Endothelial cell of umbilical vein (primary cell): ENCODE results near the gene CFAP43.

Experiments used
- EZH2 ChIP-seq: IDR thresholded peaks from 2 replicates; pipeline ENCODE4 v1.6.1; 2012; ENCODE audit warnings: borderline replicate concordance, low read depth, mild to moderate bottlenecking, moderate library complexity, low read length, inconsistent platforms; ENCODE audit not compliant: severe bottlenecking
- MYC ChIP-seq: IDR thresholded peaks from one replicate; pipeline ENCODE4 v1.6.1; 2011; ENCODE audit warnings: mild to moderate bottlenecking, low read depth, low read length
- POLR2A ChIP-seq: IDR thresholded peaks from 2 replicates; pipeline ENCODE4 v1.6.1; 2012; ENCODE audit warnings: low read depth, mild to moderate bottlenecking, control low read depth, low read length
- POLR2AphosphoS5 ChIP-seq: IDR thresholded peaks from 2 replicates; pipeline ENCODE4 v1.6.1; 2012; ENCODE audit warnings: low read depth, mild to moderate bottlenecking, control low read depth, low read length, moderate library complexity; ENCODE audit not compliant: insufficient read depth
- TF ChIP-seq, protein P1 (sequence below), 2 donors: IDR thresholded peaks; 1 replicate in 1 of 2; 2 replicates in 1 of 2; pipeline ENCODE4 v1.5.1; 2011; ENCODE audit warnings: low read length in 2 of 2, mild to moderate bottlenecking in 2 of 2, moderate library complexity in 2 of 2, control low read depth in 1 of 2, inconsistent platforms in 1 of 2, low read depth in 1 of 2; ENCODE audit not compliant: insufficient read depth in 1 of 2; ENCODE audit errors: extremely low read depth in 1 of 2

DNA sequence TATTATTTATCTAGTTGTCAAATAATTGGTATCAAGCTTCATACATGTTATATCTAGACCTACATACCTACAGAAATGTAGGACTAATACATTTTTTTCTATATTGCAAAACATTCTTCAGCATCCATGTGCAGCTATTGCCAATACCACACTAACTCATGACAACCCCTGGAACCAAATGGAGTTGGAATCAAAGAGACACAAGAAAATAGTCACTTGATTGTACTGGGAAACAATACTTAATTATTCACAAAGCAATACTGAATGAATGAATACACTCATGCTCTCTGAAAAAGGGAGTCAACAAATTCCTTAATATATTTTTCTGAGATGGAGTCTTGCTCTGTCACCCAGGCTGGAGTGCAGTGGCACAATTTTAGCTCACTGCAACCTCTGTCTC is 10.4 kb upstream of the CFAP43 start:
- TF ChIP-seq POLR2AphosphoS5 (no peak), POLR2A (no peak), EZH2 (no peak), MYC (no peak)
- TF ChIP-seq, protein P1, sequence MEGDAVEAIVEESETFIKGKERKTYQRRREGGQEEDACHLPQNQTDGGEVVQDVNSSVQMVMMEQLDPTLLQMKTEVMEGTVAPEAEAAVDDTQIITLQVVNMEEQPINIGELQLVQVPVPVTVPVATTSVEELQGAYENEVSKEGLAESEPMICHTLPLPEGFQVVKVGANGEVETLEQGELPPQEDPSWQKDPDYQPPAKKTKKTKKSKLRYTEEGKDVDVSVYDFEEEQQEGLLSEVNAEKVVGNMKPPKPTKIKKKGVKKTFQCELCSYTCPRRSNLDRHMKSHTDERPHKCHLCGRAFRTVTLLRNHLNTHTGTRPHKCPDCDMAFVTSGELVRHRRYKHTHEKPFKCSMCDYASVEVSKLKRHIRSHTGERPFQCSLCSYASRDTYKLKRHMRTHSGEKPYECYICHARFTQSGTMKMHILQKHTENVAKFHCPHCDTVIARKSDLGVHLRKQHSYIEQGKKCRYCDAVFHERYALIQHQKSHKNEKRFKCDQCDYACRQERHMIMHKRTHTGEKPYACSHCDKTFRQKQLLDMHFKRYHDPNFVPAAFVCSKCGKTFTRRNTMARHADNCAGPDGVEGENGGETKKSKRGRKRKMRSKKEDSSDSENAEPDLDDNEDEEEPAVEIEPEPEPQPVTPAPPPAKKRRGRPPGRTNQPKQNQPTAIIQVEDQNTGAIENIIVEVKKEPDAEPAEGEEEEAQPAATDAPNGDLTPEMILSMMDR (IDR thresholded peaks at IDR 0.05; ENCODE audit: extremely low read depth in 1 of 2, insufficient read depth in 1 of 2, low read depth in 1 of 2, low read length in 2 of 2), result no peak
